ENCODE data around the gene ISYNA1. TPM values are rescaled to one million over a fixed set of nuclear protein-coding genes. Genes with fewer than 3 reads are reported as not detected.
A peak's percentile ranks its signal among the peaks of the same experiment; 100 is the strongest.

Gene ISYNA1
- total RNA-seq, result 7.7 and 8.0 TPM in 2 replicates

DNA sequence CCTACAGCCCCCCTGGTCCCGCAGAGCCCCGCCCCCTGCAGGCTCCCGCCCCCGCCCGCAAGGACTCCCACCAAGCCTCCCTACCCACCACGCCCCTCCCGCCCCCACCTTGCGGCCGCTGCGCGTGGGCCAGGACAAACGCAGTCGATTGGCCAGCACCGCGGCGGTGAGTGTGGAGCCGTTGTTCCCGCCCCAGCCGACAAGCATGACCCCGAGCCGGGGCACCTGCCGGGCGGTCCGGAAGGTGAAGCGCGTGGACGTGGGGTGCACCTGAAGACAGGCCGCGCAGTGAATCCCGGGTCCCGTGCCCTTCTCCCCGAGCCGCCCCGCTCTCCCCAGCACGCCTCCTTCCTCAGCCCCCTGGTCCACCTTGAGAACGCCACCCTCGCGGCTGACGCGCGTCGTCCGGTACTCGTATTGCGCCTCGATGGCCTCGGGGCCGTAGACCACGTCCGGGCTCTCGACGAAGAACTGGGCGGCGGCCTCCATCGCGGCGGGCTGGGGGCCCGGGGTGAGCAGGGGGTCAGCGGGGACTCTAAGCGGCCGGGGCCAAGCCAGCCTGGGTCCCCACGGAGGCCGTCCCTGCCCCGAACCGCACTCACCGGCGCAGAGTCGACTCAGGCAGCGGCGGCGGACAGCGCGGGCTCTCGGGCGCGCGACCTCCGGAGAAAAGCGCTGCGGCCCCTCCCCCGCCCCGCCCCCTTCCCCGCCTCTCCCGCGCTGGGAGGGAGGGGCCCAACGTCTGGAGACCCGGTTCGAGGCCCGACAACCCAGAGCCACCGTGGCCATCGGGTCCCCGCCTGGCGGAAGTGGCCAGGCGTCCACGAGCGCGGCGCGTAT lies at the start of gene ISYNA1:
Gene ISYNA1, minus strand, starts transcription at position 643 of the 840 bp plus-strand sequence. Its CDS starts 154 bp downstream, at position 489.
- no peak within 1 kb of the TSS for H2AFZ ChIP-seq (ENCODE audit: low read length)

DNA sequence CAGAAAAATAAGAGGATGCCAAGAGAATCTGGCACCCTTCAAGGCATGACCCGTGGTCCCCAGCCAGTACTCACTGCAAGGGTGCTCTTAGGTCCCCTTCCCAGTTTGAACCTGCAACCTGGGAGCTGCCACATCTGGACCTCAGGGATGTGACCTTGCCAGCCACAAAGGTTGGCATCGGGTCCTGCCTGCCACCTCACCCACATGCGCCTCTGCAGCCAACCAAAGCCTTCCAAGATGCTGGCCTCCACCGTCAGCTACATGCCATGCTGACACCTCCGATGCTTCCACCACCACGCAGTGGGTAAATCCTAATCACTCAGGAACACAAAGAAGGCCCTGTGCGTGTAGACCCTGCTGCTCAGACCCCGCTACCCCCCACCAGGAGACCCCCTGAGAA lies 48.8 kb upstream of the ISYNA1 start:
- Histone ChIP-seq H2AFZ (ENCODE audit: low read length) (no peak overlapping the region), H3K27me3 (ENCODE audit: insufficient read depth, low read length) (no peaks in the 10 kb centered on the region), H3K79me2 (ENCODE audit: insufficient read depth, low read length) (peaks cover 97% of the 10 kb centered on the region), H3K27ac (ENCODE audit: low read depth, low read length) (peak overlapping the region; percentile 92), H3K9me3 (ENCODE audit: low read depth, low read length) (no peaks in the 10 kb centered on the region), H3K36me3 (ENCODE audit: insufficient read depth, low read length) (no peaks in the 10 kb centered on the region), H3K4me3 (ENCODE audit: insufficient read depth, low read length) (no peak overlapping the region), H4K20me1 (ENCODE audit: insufficient read depth, low read length) (peaks cover 85% of the 10 kb centered on the region), H3K4me1 (ENCODE audit: insufficient read depth, low read length) (peaks cover 21% of the 10 kb centered on the region), H3K4me2 (ENCODE audit: insufficient read depth, low read length) (peak overlapping the region; percentile 62)
- DNase-seq (ENCODE audit: insufficient read length, low spot score, missing footprints), result peak; percentile 59
- TF ChIP-seq CTCF (IDR thresholded peaks at IDR 0.05; ENCODE audit: extremely low read depth, low read depth, low read length), result no peak

More for the DNA sequence above, at the start of gene ISYNA1:
- no peaks in the 10 kb centered on the region for H3K79me2 ChIP-seq (ENCODE audit: insufficient read depth, low read length)
- peak; percentile 97 for DNase-seq (ENCODE audit: insufficient read length, low spot score, missing footprints)
- H4K20me1 ChIP-seq (ENCODE audit: insufficient read depth, low read length), result peaks cover 33% of the 10 kb centered on the region
- peaks cover 11% of the 10 kb centered on the region for H3K36me3 ChIP-seq (ENCODE audit: insufficient read depth, low read length)
- no peak for TF ChIP-seq CTCF (IDR thresholded peaks at IDR 0.05; ENCODE audit: extremely low read depth, low read depth, low read length)
- H3K27ac ChIP-seq (ENCODE audit: low read depth, low read length), result no peak within 1 kb of the TSS
- no peaks in the 10 kb centered on the region for H3K27me3 ChIP-seq (ENCODE audit: insufficient read depth, low read length)
- H3K4me2 ChIP-seq (ENCODE audit: insufficient read depth, low read length), result peak within 1 kb of the TSS; percentile 77
- H3K4me3 ChIP-seq (ENCODE audit: insufficient read depth, low read length), result peak within 1 kb of the TSS; percentile 68
- peaks cover 22% of the 10 kb centered on the region for H3K4me1 ChIP-seq (ENCODE audit: insufficient read depth, low read length)
- H3K9me3 ChIP-seq (ENCODE audit: low read depth, low read length), result no peaks in the 10 kb centered on the region

GRCh38 chr19:18484992-18485391 lies 47.1 kb upstream of the ISYNA1 start:
- Histone ChIP-seq H3K79me2 (ENCODE audit: insufficient read depth, low read length) (peaks cover 99% of the 10 kb centered on the region), H3K4me1 (ENCODE audit: insufficient read depth, low read length) (peaks cover 39% of the 10 kb centered on the region)

More at GRCh38 chr19:18484992-18485391, 47.1 kb upstream of the ISYNA1 start:
- no peaks in the 10 kb centered on the region for H3K27me3 ChIP-seq (ENCODE audit: insufficient read depth, low read length)
- H3K36me3 ChIP-seq (ENCODE audit: insufficient read depth, low read length), result no peaks in the 10 kb centered on the region
- H3K9me3 ChIP-seq (ENCODE audit: low read depth, low read length), result no peaks in the 10 kb centered on the region
- H2AFZ ChIP-seq (ENCODE audit: low read length), result no peak overlapping the region
- H3K4me3 ChIP-seq (ENCODE audit: insufficient read depth, low read length), result no peak overlapping the region
- TF ChIP-seq CTCF (IDR thresholded peaks at IDR 0.05; ENCODE audit: extremely low read depth, low read depth, low read length), result no peak
- no peak overlapping the region for H3K4me2 ChIP-seq (ENCODE audit: insufficient read depth, low read length)
- H4K20me1 ChIP-seq (ENCODE audit: insufficient read depth, low read length), result peaks cover 81% of the 10 kb centered on the region
- peak; percentile 66 for DNase-seq (ENCODE audit: insufficient read length, low spot score, missing footprints)
- H3K27ac ChIP-seq (ENCODE audit: low read depth, low read length), result no peak overlapping the region

All from osteoblast (primary cell).